ENCODE data around the gene HLTF. TPM values are rescaled to one million over a fixed set of nuclear protein-coding genes. Genes with fewer than 3 reads are reported as not detected.

The HLTF gene
- total and polyA plus RNA-seq, 2 of the 4 experiments (the other 2 are of a cell fraction): 12.6 to 39.1 TPM

DNA sequence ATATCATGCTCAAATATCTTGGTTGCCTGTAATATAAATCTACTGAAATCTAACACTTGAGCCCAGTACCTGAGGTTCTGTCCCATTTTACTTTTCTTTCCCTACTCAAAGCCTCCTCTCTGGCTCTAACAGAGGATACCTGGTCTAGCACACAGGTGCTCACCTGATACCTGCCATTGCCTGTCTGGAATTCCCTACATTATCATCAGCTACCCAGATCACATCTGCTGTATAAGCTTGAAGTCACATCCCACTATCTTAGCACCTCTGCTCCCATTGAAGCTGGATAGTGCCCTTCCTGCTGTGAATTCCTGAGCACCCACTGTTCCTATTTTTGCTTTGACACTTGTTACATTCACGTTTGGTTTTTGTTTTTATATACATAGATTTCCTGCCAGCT is 64.5 kb downstream of the HLTF start:
- H2AK5ac ChIP-seq (ENCODE audit: low read depth, low read length): no peak overlapping the region
- no peak overlapping the region for H2BK5ac ChIP-seq (ENCODE audit: low read depth, low read length, poor library complexity, severe bottlenecking)
- H3K4me2 ChIP-seq (ENCODE audit: low read depth, low read length): no peak overlapping the region
- H3K27me3 ChIP-seq (ENCODE audit: control insufficient read depth, insufficient read depth, low read length): no peaks in the 10 kb centered on the region
- no peak overlapping the region for H3K9ac ChIP-seq (ENCODE audit: low read depth, low read length)
- H3K56ac ChIP-seq (ENCODE audit: extremely low read depth, insufficient read depth, low read length): no peak overlapping the region
- no peak overlapping the region for H4K8ac ChIP-seq (ENCODE audit: low read depth in 2 of 2, low read length in 2 of 2)
- H3K36me3 ChIP-seq (ENCODE audit: control insufficient read depth, insufficient read depth, low read length): peaks cover 20% of the 10 kb centered on the region
- H3K27ac ChIP-seq (ENCODE audit: insufficient read depth, low read length): no peak overlapping the region
- no TSS peak for BruUV-seq (replicated peaks)
- intact Hi-C loops (cut with micrococcal nuclease) (no loop called here), dilution Hi-C loops (cut with HindIII; ENCODE audit: low sequenced_read_pairs, unreplicated experiment) (no loop called here), in situ Hi-C loops (cut with MboI; ENCODE audit: low sequenced_read_pairs) (no loop called here)
- H3K4me1 ChIP-seq (ENCODE audit: control insufficient read depth, insufficient read depth, low read length): peaks cover 24% of the 10 kb centered on the region
- peaks cover 23% of the 10 kb centered on the region; the same call in 1 of the 2 replicates for H3K9me1 ChIP-seq (ENCODE audit: insufficient read depth, low read length)
- H2BK20ac ChIP-seq (ENCODE audit: low read depth, low read length): no peak overlapping the region
- TF ChIP-seq, protein P1, sequence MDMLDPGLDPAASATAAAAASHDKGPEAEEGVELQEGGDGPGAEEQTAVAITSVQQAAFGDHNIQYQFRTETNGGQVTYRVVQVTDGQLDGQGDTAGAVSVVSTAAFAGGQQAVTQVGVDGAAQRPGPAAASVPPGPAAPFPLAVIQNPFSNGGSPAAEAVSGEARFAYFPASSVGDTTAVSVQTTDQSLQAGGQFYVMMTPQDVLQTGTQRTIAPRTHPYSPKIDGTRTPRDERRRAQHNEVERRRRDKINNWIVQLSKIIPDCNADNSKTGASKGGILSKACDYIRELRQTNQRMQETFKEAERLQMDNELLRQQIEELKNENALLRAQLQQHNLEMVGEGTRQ (IDR thresholded peaks at IDR 0.05; ENCODE audit: low read depth, low read length): no peak
- no peak for TF ChIP-seq CHD1 (IDR thresholded peaks at IDR 0.05; ENCODE audit: low read depth, low read length)
- TF ChIP-seq, protein P2, sequence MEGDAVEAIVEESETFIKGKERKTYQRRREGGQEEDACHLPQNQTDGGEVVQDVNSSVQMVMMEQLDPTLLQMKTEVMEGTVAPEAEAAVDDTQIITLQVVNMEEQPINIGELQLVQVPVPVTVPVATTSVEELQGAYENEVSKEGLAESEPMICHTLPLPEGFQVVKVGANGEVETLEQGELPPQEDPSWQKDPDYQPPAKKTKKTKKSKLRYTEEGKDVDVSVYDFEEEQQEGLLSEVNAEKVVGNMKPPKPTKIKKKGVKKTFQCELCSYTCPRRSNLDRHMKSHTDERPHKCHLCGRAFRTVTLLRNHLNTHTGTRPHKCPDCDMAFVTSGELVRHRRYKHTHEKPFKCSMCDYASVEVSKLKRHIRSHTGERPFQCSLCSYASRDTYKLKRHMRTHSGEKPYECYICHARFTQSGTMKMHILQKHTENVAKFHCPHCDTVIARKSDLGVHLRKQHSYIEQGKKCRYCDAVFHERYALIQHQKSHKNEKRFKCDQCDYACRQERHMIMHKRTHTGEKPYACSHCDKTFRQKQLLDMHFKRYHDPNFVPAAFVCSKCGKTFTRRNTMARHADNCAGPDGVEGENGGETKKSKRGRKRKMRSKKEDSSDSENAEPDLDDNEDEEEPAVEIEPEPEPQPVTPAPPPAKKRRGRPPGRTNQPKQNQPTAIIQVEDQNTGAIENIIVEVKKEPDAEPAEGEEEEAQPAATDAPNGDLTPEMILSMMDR (conservative IDR thresholded peaks at IDR 0.05; ENCODE audit: low read depth, low read length): no peak
- TF ChIP-seq CEBPB (IDR thresholded peaks at IDR 0.05; ENCODE audit: low read depth, low read length): no peak
- TF ChIP-seq RFX5 (IDR thresholded peaks at IDR 0.05; ENCODE audit: low read depth, low read length): no peak
- no peak for TF ChIP-seq SMC3 (IDR thresholded peaks at IDR 0.05; ENCODE audit: low read depth, low read length)
- TF ChIP-seq MAZ (IDR thresholded peaks at IDR 0.05; ENCODE audit: borderline replicate concordance, low read depth, low read length): no peak
- TF ChIP-seq MAFK (IDR thresholded peaks at IDR 0.05; ENCODE audit: low read depth, low read length): no peak
- TF ChIP-seq, protein P3, sequence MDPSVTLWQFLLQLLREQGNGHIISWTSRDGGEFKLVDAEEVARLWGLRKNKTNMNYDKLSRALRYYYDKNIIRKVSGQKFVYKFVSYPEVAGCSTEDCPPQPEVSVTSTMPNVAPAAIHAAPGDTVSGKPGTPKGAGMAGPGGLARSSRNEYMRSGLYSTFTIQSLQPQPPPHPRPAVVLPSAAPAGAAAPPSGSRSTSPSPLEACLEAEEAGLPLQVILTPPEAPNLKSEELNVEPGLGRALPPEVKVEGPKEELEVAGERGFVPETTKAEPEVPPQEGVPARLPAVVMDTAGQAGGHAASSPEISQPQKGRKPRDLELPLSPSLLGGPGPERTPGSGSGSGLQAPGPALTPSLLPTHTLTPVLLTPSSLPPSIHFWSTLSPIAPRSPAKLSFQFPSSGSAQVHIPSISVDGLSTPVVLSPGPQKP (IDR thresholded peaks at IDR 0.05; ENCODE audit: borderline replicate concordance, low read depth, low read length): no peak
- TF ChIP-seq RAD21 (IDR thresholded peaks at IDR 0.05; ENCODE audit: low read length): no peak
- TF ChIP-seq NFE2L2 (IDR thresholded peaks at IDR 0.05; ENCODE audit: low read depth, low read length): no peak
- no peak for TF ChIP-seq FOS (IDR thresholded peaks at IDR 0.05; ENCODE audit: low read depth, low read length)
- no peak for TF ChIP-seq BHLHE40 (IDR thresholded peaks at IDR 0.05; ENCODE audit: low read depth, low read length)
- no peak for TF ChIP-seq MXI1 (IDR thresholded peaks at IDR 0.05; ENCODE audit: borderline replicate concordance, low read depth, low read length)
- TF ChIP-seq RCOR1 (IDR thresholded peaks at IDR 0.05; ENCODE audit: insufficient replicate concordance, low read length): no peak
- TF ChIP-seq POLR2A (IDR thresholded peaks at IDR 0.05; ENCODE audit: low read depth, low read length): no peak
- peaks cover 3% of the 10 kb centered on the region; the same call in 1 of the 2 replicates for H3K9me3 ChIP-seq (ENCODE audit: control insufficient read depth, insufficient read depth, low read length)
- H4K91ac ChIP-seq (ENCODE audit: insufficient read depth, low read depth, low read length): no peak overlapping the region
- ChIA-PET POLR2A (ENCODE audit: unreplicated experiment) (no interaction called here), CTCF (no interaction called here)
- no CpG with 5 or more reads among the region's 1 CpG for WGBS, 2 experiments (ENCODE audit: extremely low coverage in 2 of 2, insufficient read length in 1 of 2)
- no peak overlapping the region for H3K18ac ChIP-seq (ENCODE audit: low read depth, low read length)
- no peak overlapping the region for H3K4ac ChIP-seq (ENCODE audit: low read depth, low read length)
- DNase-seq (no peak), ATAC-seq (ENCODE audit: low read depth) (no peak)
- H4K5ac ChIP-seq (ENCODE audit: low read depth, low read length): no peak overlapping the region
- peaks cover 12 to 49% of the 10 kb centered on the region in 2 experiments; a peak in 3 of 4 replicates for H3K79me1 ChIP-seq (ENCODE audit: low read depth in 1 of 2, low read length in 2 of 2)
- no peak overlapping the region for H2BK15ac ChIP-seq (ENCODE audit: low read depth, low read length)
- no peak overlapping the region for H3K4me3 ChIP-seq (ENCODE audit: insufficient read depth, low read depth, low read length)
- H3K23ac ChIP-seq (ENCODE audit: low read depth, low read length): no peak overlapping the region
- peaks cover 2% of the 10 kb centered on the region; the same call in 1 of the 2 replicates for H4K20me1 ChIP-seq (ENCODE audit: insufficient read depth, low read length)
- H2AFZ ChIP-seq (replicated peaks; ENCODE audit: low read length, poor library complexity): no peak overlapping the region
- no peak overlapping the region for H2AK9ac ChIP-seq (replicated peaks; ENCODE audit: low read depth, low read length, poor library complexity)
- H3K14ac ChIP-seq (replicated peaks; ENCODE audit: low read depth, low read length): no peak overlapping the region
- no peak overlapping the region for H2BK120ac ChIP-seq (ENCODE audit: low read depth, low read length)

Data from IMR-90 (cell line).